ENCODE measurements around the gene PSTPIP1. TPM values are rescaled to one million over a fixed set of nuclear protein-coding genes. Genes with fewer than 3 reads are reported as not detected.

Gene PSTPIP1
- total and polyA plus RNA-seq, 2 experiments from 2014 or later, result 0.80 to 3.7 TPM

DNA sequence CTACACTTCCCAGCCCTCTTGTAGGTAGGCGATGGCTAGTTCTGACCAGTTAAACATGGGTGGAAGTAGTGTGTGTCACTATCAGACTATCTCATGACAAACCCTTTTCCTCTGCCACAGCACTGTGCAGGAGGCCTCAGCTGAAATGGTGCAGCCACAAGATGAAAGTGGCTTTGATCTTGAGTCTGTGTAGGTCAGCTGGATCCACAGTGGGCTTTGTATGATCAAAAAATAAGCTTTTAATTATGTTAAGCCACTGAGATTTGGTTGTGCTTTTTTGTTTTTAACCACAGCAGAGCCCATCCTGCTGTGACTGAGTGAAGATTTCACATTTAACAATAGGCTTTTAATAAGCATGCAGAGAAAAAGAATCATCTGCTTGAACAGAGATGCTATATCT is 43.7 kb upstream of the PSTPIP1 start (continued):
- TF ChIP-seq, protein P1, sequence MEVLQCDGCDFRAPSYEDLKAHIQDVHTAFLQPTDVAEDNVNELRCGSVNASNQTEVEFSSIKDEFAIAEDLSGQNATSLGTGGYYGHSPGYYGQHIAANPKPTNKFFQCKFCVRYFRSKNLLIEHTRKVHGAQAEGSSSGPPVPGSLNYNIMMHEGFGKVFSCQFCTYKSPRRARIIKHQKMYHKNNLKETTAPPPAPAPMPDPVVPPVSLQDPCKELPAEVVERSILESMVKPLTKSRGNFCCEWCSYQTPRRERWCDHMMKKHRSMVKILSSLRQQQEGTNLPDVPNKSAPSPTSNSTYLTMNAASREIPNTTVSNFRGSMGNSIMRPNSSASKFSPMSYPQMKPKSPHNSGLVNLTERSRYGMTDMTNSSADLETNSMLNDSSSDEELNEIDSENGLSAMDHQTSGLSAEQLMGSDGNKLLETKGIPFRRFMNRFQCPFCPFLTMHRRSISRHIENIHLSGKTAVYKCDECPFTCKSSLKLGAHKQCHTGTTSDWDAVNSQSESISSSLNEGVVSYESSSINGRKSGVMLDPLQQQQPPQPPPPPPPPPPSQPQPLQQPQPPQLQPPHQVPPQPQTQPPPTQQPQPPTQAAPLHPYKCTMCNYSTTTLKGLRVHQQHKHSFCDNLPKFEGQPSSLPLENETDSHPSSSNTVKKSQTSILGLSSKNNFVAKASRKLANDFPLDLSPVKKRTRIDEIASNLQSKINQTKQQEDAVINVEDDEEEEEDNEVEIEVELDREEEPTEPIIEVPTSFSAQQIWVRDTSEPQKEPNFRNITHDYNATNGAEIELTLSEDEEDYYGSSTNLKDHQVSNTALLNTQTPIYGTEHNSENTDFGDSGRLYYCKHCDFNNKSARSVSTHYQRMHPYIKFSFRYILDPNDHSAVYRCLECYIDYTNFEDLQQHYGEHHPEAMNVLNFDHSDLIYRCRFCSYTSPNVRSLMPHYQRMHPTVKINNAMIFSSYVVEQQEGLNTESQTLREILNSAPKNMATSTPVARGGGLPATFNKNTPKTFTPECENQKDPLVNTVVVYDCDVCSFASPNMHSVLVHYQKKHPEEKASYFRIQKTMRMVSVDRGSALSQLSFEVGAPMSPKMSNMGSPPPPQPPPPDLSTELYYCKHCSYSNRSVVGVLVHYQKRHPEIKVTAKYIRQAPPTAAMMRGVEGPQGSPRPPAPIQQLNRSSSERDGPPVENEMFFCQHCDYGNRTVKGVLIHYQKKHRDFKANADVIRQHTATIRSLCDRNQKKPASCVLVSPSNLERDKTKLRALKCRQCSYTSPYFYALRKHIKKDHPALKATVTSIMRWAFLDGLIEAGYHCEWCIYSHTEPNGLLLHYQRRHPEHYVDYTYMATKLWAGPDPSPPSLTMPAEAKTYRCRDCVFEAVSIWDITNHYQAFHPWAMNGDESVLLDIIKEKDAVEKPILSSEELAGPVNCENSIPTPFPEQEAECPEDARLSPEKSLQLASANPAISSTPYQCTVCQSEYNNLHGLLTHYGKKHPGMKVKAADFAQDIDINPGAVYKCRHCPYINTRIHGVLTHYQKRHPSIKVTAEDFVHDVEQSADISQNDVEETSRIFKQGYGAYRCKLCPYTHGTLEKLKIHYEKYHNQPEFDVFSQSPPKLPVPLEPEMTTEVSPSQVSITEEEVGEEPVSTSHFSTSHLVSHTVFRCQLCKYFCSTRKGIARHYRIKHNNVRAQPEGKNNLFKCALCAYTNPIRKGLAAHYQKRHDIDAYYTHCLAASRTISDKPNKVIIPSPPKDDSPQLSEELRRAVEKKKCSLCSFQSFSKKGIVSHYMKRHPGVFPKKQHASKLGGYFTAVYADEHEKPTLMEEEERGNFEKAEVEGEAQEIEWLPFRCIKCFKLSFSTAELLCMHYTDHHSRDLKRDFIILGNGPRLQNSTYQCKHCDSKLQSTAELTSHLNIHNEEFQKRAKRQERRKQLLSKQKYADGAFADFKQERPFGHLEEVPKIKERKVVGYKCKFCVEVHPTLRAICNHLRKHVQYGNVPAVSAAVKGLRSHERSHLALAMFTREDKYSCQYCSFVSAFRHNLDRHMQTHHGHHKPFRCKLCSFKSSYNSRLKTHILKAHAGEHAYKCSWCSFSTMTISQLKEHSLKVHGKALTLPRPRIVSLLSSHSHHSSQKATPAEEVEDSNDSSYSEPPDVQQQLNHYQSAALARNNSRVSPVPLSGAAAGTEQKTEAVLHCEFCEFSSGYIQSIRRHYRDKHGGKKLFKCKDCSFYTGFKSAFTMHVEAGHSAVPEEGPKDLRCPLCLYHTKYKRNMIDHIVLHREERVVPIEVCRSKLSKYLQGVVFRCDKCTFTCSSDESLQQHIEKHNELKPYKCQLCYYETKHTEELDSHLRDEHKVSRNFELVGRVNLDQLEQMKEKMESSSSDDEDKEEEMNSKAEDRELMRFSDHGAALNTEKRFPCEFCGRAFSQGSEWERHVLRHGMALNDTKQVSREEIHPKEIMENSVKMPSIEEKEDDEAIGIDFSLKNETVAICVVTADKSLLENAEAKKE (CRISPR knock-in tag; IDR thresholded peaks at IDR 0.05), result no peak
- no peak for TF ChIP-seq CREB1 (CRISPR knock-in tag; IDR thresholded peaks at IDR 0.05; ENCODE audit: low read depth)
- TF ChIP-seq, protein P2, sequence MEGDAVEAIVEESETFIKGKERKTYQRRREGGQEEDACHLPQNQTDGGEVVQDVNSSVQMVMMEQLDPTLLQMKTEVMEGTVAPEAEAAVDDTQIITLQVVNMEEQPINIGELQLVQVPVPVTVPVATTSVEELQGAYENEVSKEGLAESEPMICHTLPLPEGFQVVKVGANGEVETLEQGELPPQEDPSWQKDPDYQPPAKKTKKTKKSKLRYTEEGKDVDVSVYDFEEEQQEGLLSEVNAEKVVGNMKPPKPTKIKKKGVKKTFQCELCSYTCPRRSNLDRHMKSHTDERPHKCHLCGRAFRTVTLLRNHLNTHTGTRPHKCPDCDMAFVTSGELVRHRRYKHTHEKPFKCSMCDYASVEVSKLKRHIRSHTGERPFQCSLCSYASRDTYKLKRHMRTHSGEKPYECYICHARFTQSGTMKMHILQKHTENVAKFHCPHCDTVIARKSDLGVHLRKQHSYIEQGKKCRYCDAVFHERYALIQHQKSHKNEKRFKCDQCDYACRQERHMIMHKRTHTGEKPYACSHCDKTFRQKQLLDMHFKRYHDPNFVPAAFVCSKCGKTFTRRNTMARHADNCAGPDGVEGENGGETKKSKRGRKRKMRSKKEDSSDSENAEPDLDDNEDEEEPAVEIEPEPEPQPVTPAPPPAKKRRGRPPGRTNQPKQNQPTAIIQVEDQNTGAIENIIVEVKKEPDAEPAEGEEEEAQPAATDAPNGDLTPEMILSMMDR (conservative IDR thresholded peaks at IDR 0.05; ENCODE audit: low read depth in 2 of 2), result no peak

DNA sequence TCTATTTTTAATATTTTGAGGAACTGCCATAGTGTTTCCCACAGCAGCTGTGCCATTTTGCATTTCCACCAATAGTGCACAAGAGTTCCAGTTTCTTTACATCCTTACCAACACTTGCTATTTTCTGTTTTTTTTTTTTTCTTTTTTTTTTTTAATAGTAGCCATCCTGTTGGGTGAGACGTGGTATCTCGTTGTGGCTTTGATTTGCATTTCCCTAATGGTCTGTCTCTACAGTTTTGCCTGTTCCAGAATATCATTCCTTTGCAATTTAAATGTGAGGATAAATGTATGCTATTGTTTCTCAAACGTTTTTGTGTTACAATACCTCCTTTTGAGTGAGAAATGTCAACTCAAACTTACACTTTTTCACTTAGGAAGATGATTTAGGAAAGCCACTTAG is 41.0 kb upstream of the PSTPIP1 start:
- no peak for DNase-seq (ENCODE audit: low spot score)
- no peak overlapping the region for H3K27ac Mint-ChIP-seq
- H3K4me1 Mint-ChIP-seq, result no peaks in the 10 kb centered on the region
- Histone ChIP-seq H2AFZ (no peak overlapping the region), H3K79me2 (replicated peaks; ENCODE audit: insufficient read depth) (no peaks in the 10 kb centered on the region), H3K27ac (ENCODE audit: low read depth) (no peak overlapping the region), H3K9me2 (ENCODE audit: insufficient read depth) (no peaks in the 10 kb centered on the region), H3K4me1 (ENCODE audit: insufficient read depth) (peaks cover 9% of the 10 kb centered on the region), H3K27me3 (ENCODE audit: insufficient read depth) (no peaks in the 10 kb centered on the region), H4K20me1 (replicated peaks; ENCODE audit: insufficient read depth) (0 out of 2 replicates have a peak, but pooled peaks cover 7% of the 10 kb centered on the region), H3K4me3 (no peak overlapping the region), H3F3A (replicated peaks; ENCODE audit: low read depth) (no peaks in the 10 kb centered on the region), H3K36me3 (ENCODE audit: insufficient read depth) (peaks cover 11% of the 10 kb centered on the region; the same call in 1 of the 2 replicates), H3K4me2 (no peak overlapping the region; the same call in 1 of the 2 replicates)
- no peak for ATAC-seq
- H3K9me3 Mint-ChIP-seq, result no peaks in the 10 kb centered on the region
- peaks cover 18% of the 10 kb centered on the region for H3K36me3 Mint-ChIP-seq (ENCODE audit: low read depth)
- H3K27me3 Mint-ChIP-seq (ENCODE audit: insufficient read depth, low read depth, poor library complexity), result peaks cover 2% of the 10 kb centered on the region
- no peak overlapping the region for H3K4me3 Mint-ChIP-seq
- TF ChIP-seq, protein P3, sequence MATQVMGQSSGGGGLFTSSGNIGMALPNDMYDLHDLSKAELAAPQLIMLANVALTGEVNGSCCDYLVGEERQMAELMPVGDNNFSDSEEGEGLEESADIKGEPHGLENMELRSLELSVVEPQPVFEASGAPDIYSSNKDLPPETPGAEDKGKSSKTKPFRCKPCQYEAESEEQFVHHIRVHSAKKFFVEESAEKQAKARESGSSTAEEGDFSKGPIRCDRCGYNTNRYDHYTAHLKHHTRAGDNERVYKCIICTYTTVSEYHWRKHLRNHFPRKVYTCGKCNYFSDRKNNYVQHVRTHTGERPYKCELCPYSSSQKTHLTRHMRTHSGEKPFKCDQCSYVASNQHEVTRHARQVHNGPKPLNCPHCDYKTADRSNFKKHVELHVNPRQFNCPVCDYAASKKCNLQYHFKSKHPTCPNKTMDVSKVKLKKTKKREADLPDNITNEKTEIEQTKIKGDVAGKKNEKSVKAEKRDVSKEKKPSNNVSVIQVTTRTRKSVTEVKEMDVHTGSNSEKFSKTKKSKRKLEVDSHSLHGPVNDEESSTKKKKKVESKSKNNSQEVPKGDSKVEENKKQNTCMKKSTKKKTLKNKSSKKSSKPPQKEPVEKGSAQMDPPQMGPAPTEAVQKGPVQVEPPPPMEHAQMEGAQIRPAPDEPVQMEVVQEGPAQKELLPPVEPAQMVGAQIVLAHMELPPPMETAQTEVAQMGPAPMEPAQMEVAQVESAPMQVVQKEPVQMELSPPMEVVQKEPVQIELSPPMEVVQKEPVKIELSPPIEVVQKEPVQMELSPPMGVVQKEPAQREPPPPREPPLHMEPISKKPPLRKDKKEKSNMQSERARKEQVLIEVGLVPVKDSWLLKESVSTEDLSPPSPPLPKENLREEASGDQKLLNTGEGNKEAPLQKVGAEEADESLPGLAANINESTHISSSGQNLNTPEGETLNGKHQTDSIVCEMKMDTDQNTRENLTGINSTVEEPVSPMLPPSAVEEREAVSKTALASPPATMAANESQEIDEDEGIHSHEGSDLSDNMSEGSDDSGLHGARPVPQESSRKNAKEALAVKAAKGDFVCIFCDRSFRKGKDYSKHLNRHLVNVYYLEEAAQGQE (IDR thresholded peaks at IDR 0.05; ENCODE audit: unreplicated experiment), result no peak
